ENCODE data around the gene TEX9.

GRCh38 chr15:56325186-56325585, 40.0 kb upstream of the TEX9 start:
- TF ChIP-seq POLR2A (IDR thresholded peaks at IDR 0.05; ENCODE audit: low read depth, low read length): no peak
- TF ChIP-seq BHLHE40 (IDR thresholded peaks at IDR 0.05; ENCODE audit: low read depth, low read length): no peak
- TF ChIP-seq RAD21 (IDR thresholded peaks at IDR 0.05; ENCODE audit: low read length): no peak
- no peak for TF ChIP-seq CEBPB (IDR thresholded peaks at IDR 0.05; ENCODE audit: low read depth, low read length)
- no peak for TF ChIP-seq CTCF (conservative IDR thresholded peaks at IDR 0.05; ENCODE audit: low read depth, low read length)
- no peak for TF ChIP-seq NFE2L2 (IDR thresholded peaks at IDR 0.05; ENCODE audit: low read depth, low read length)
- TF ChIP-seq RCOR1 (IDR thresholded peaks at IDR 0.05; ENCODE audit: insufficient replicate concordance, low read length): no peak
- no peak for TF ChIP-seq USF2 (IDR thresholded peaks at IDR 0.05; ENCODE audit: low read depth, low read length)
- no peak for TF ChIP-seq CHD1 (IDR thresholded peaks at IDR 0.05; ENCODE audit: low read depth, low read length)
- TF ChIP-seq MXI1 (IDR thresholded peaks at IDR 0.05; ENCODE audit: borderline replicate concordance, low read depth, low read length): no peak
- TF ChIP-seq SMC3 (IDR thresholded peaks at IDR 0.05; ENCODE audit: low read depth, low read length): no peak
- TF ChIP-seq ELK1 (IDR thresholded peaks at IDR 0.05; ENCODE audit: borderline replicate concordance, low read depth, low read length): no peak
- no peak for TF ChIP-seq RFX5 (IDR thresholded peaks at IDR 0.05; ENCODE audit: low read depth, low read length)
- TF ChIP-seq FOS (IDR thresholded peaks at IDR 0.05; ENCODE audit: low read depth, low read length): no peak
